ENCODE results near the gene FAM184A. TPM values are rescaled to one million over a fixed set of nuclear protein-coding genes. Genes with fewer than 3 reads are reported as not detected.

The FAM184A gene
- total RNA-seq, 1 donor from 2014 or later, result 4.8 TPM

- intact Hi-C loops (cut with micrococcal nuclease), result loop anchor here (10.0 kb wide), 1 partner anchor 384 kb away; no protein-coding TSS in a partner anchor
These were observed 147.8 kb downstream of the FAM184A start for GRCh38 chr6:118930680-118931079.

- intact Hi-C loops (cut with micrococcal nuclease), result no loop called here
These were observed 155.4 kb downstream of the FAM184A start for GRCh38 chr6:118923035-118923434.

GRCh38 chr6:118921084-118921483 is 157.4 kb downstream of the FAM184A start:
- intact Hi-C loops (cut with micrococcal nuclease), result no loop called here

- intact Hi-C loops (cut with micrococcal nuclease), result no loop called here
These were observed 160.1 kb downstream of the FAM184A start for GRCh38 chr6:118918329-118918725.

GRCh38 chr6:118917546-118918328 is 160.7 kb downstream of the FAM184A start:
- intact Hi-C loops (cut with micrococcal nuclease), result no loop called here

GRCh38 chr6:118914598-118914997 is 163.9 kb downstream of the FAM184A start:
- intact Hi-C loops (cut with micrococcal nuclease), result no loop called here

- intact Hi-C loops (cut with micrococcal nuclease), result no loop called here
These were observed 165.3 kb downstream of the FAM184A start for GRCh38 chr6:118913161-118913560.

- intact Hi-C loops (cut with micrococcal nuclease), result no loop called here
These were observed 165.8 kb downstream of the FAM184A start for GRCh38 chr6:118912646-118913045.

Other genes starting within 250 kb of the FAM184A start
- gene ASF1A, start 184.5 kb downstream of the FAM184A start, total RNA-seq, result 41.4 and 47.1 TPM in 2 replicates
- 15.6 and 16.2 TPM in 2 replicates for gene MCM9, start 143.5 kb downstream of the FAM184A start, total RNA-seq

Data from T-helper 1 cell treated with Interleukin-12 subunit alpha and Interleukin-12 subunit beta and Interleukin-4 antibody, amounts not matched to agents 30 ng/mL and 1 ng/mL, for 36 hours (primary cell).